Progenitor cell of endocrine pancreas (in vitro differentiated cells): Measurements from ENCODE around the gene PPM1E. TPM values are rescaled to one million over a fixed set of nuclear protein-coding genes. Genes with fewer than 3 reads are reported as not detected.

Experiments
- DNase-seq: peaks from one replicate; pipeline ENCODE4 v3.0.0; 2021; ENCODE audit warnings: low spot score; ENCODE audit not compliant: unreplicated experiment
- H3K27ac Mint-ChIP-seq: 2 replicates; pipeline ENCODE4 v1.8.0; 2021; ENCODE audit warnings: mild to moderate bottlenecking, moderate library complexity, mixed read lengths
- H3K27me3 Mint-ChIP-seq: 2 replicates; pipeline ENCODE4 v1.8.0; 2021; ENCODE audit warnings: mixed read lengths
- H3K36me3 Mint-ChIP-seq: 2 replicates; pipeline ENCODE4 v1.8.0; 2022; ENCODE audit warnings: mixed read lengths; ENCODE audit not compliant: insufficient read depth
- H3K4me1 Mint-ChIP-seq: 2 replicates; pipeline ENCODE4 v1.8.0; 2021; ENCODE audit warnings: low read depth, mixed read lengths
- H3K4me3 Mint-ChIP-seq: 2 replicates; pipeline ENCODE4 v1.8.0; 2021; ENCODE audit warnings: low read depth, mild to moderate bottlenecking, moderate library complexity, mixed read lengths
- H3K9me3 Mint-ChIP-seq: 2 replicates; pipeline ENCODE4 v1.8.0; 2021; ENCODE audit warnings: low read depth, mixed read lengths
- total RNA-seq: library from RNA; stranded (reverse); gene quantifications from 2 replicates; pipeline ENCODE4 v1.2.1, GENCODE V29; 2021
- TF ChIP-seq, protein P1 (sequence below): fragments of 200-600 bp; sonication (generic); IDR thresholded peaks from one replicate; pipeline ENCODE4 v1.5.0; 2021; ENCODE audit warnings: antibody characterized with exemption, mild to moderate bottlenecking; ENCODE audit not compliant: unreplicated experiment

Gene PPM1E
- total RNA-seq, 1 donor from 2014 or later, result 1.6 TPM

DNA sequence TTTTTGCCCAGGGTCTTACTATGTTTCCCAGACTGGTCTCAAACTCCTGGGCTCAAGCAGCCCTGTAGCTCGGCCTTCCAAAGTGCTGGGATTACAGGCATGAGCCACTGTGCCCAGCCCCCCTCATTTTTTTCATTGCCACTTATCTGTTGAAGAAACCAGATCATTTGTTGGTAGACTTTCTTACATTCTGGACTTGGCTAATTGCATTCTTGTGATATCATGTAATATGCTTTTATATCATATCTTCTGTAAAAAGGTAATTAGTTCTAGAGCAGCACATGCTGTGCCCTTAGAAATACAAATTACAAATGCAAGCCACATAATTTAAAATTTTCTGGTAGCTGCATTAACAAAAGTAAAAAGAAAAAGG, 53.9 kb downstream of the PPM1E start:
- H3K4me3 Mint-ChIP-seq, result no peak overlapping the region
- TF ChIP-seq, protein P1, sequence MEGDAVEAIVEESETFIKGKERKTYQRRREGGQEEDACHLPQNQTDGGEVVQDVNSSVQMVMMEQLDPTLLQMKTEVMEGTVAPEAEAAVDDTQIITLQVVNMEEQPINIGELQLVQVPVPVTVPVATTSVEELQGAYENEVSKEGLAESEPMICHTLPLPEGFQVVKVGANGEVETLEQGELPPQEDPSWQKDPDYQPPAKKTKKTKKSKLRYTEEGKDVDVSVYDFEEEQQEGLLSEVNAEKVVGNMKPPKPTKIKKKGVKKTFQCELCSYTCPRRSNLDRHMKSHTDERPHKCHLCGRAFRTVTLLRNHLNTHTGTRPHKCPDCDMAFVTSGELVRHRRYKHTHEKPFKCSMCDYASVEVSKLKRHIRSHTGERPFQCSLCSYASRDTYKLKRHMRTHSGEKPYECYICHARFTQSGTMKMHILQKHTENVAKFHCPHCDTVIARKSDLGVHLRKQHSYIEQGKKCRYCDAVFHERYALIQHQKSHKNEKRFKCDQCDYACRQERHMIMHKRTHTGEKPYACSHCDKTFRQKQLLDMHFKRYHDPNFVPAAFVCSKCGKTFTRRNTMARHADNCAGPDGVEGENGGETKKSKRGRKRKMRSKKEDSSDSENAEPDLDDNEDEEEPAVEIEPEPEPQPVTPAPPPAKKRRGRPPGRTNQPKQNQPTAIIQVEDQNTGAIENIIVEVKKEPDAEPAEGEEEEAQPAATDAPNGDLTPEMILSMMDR, result no peak
- no peaks in the 10 kb centered on the region for H3K36me3 Mint-ChIP-seq
- no peaks in the 10 kb centered on the region for H3K27me3 Mint-ChIP-seq
- peaks cover 2% of the 10 kb centered on the region for H3K9me3 Mint-ChIP-seq
- peaks cover 5% of the 10 kb centered on the region for H3K4me1 Mint-ChIP-seq
- DNase-seq, result no peak
- H3K27ac Mint-ChIP-seq, result no peak overlapping the region

DNA sequence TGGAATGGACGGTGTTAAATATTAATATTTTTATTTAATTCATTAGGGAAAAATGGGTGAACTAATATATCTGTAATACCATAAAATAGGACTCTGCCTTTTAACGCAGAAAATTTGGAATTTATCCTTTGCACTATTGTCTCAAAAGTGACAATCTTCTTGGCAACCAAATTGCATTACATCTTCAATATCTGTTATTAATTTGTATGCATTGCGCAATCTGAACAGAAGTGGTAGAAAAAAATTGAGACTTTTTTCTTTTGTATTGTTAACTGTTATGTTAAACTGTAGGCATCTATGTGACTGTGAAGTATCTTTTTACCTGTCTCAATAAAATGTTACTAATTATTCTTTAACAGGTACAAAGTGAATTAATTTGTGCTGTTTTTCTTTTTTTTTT, 55.6 kb downstream of the PPM1E start:
- no peak for DNase-seq
- no peak overlapping the region for H3K4me3 Mint-ChIP-seq
- H3K36me3 Mint-ChIP-seq, result no peaks in the 10 kb centered on the region
- peaks cover 2% of the 10 kb centered on the region for H3K4me1 Mint-ChIP-seq
- H3K9me3 Mint-ChIP-seq, result peaks cover 2% of the 10 kb centered on the region
- no peak overlapping the region for H3K27ac Mint-ChIP-seq
- TF ChIP-seq, protein P1, result no peak
- H3K27me3 Mint-ChIP-seq, result no peaks in the 10 kb centered on the region

DNA sequence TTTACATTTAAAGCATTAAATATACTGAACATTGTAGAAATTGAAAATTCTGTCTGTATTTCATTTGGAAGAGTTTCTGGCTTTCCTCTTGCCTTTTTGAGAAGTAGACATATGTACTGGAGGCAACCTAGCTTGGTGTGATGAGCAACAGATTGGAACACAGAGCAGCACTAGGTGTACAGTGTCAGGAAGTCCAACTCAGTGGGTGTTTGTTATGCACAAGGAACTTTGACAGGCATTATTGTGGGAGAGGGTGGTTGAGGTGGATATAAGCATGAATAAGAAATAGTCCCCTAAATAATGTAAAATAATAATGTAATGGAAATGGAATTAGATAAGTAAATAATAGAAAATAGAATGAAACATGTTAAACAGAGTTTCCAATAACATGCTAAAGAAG, 58.1 kb downstream of the PPM1E start:
- Mint-ChIP-seq H3K27me3 (no peaks in the 10 kb centered on the region), H3K4me1 (no peaks in the 10 kb centered on the region), H3K4me3 (no peak overlapping the region), H3K36me3 (no peaks in the 10 kb centered on the region), H3K27ac (no peak overlapping the region), H3K9me3 (no peaks in the 10 kb centered on the region)
- TF ChIP-seq, protein P1, result no peak
- no peak for DNase-seq

DNA sequence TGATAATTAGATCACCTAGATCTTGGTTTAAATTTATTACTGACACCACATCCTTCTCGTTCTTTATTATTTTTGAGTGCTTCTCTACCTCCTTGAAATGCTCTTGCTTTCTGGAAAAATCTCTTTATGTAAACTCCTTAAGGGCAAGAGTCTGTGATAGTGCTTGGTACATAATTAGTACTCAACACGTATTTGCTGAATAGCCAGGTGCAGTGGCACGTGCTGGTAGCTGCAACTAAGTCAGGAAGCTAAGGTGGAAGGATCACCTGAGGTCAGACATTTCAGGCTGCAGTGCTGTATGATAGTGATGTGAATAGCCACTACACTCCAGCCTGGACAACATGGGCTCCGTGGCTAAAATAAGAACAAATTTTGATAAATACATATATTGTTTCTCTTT, 63.0 kb downstream of the PPM1E start:
- Mint-ChIP-seq H3K4me1 (no peaks in the 10 kb centered on the region), H3K36me3 (no peaks in the 10 kb centered on the region), H3K4me3 (no peak overlapping the region), H3K27ac (no peak overlapping the region), H3K27me3 (no peaks in the 10 kb centered on the region), H3K9me3 (no peaks in the 10 kb centered on the region)
- TF ChIP-seq, protein P1, result no peak
- no peak for DNase-seq

DNA sequence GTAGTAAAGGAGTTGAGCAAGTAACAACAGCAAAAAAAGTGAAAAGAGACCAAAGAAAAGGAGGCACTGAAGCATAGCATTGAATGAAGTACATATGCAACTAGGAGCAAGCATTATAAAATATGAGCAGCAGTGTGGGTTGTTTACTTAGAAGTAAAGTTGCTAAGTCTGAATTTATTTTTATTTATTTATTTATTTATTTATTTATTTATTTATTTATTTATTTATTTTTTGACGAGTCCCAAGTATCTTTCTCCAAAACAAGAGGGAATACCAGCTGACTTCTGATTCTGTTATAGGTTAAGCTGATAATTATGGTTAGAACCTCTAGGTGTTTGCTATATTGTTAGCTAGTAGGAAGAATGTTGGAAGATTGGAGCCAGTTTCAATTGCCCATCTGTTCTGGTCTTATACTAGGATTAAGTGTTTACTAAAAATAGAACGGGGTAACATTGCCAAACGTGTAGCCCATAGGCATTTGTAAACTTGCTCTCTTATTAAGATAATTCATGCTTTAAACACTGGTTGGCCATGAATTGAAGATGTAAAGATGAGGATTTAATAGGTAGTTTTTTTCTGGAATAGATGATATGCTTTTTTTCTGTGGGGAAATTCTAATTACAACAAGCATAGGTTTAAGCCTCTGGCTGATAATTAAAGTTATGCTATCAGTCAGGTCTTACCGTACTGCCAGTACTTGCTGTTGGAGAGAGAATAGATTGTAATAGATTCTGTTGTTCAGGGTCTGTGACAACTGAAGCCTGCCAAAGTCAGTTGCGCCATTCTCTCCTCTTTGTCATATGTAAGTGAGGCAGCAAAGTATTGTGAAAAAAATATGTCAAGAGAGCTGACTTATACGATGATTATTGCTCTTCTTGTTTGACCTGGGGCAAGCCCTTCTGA, 66.7 kb downstream of the PPM1E start:
- Mint-ChIP-seq H3K4me3 (no peak overlapping the region), H3K4me1 (no peaks in the 10 kb centered on the region), H3K27ac (no peak overlapping the region)

More for the DNA sequence above, 66.7 kb downstream of the PPM1E start:
- Mint-ChIP-seq H3K9me3 (no peaks in the 10 kb centered on the region), H3K36me3 (no peaks in the 10 kb centered on the region), H3K27me3 (no peaks in the 10 kb centered on the region)
- TF ChIP-seq, protein P1, result no peak
- no peak for DNase-seq
